IgD-negative memory B cell (primary cell): ENCODE data around the gene CXCL11. TPM values are rescaled to one million over a fixed set of nuclear protein-coding genes. Genes with fewer than 3 reads are reported as not detected.
"Not testable (repeated sequence)": the region's sequence is repeated elsewhere in the genome, so short reads cannot be mapped to it uniquely, and the experiment has no call there.

Experiments used
- H3K27ac Mint-ChIP-seq, 3 donors: one replicate each; pipeline ENCODE4 v1.8.0; 2020 to 2022; ENCODE audit warnings: mild to moderate bottlenecking in 3 of 3, mixed read lengths in 3 of 3, moderate library complexity in 1 of 3
- H3K27me3 Mint-ChIP-seq: one replicate; pipeline ENCODE4 v1.8.0; 2021; ENCODE audit warnings: mixed read lengths
- H3K36me3 Mint-ChIP-seq: one replicate; pipeline ENCODE4 v1.8.0; 2020; ENCODE audit warnings: mild to moderate bottlenecking, mixed read lengths
- H3K4me1 Mint-ChIP-seq, 3 donors: one replicate each; pipeline ENCODE4 v1.8.0; 2020 to 2022; ENCODE audit warnings: mixed read lengths in 3 of 3, mild to moderate bottlenecking in 1 of 3
- H3K4me3 Mint-ChIP-seq, 4 donors: one replicate each; pipeline ENCODE4 v1.8.0; 2020 to 2022; ENCODE audit warnings: mild to moderate bottlenecking in 4 of 4, mixed read lengths in 4 of 4, moderate library complexity in 3 of 4
- H3K9me3 Mint-ChIP-seq, 3 donors: one replicate each; pipeline ENCODE4 v1.8.0; 2020 to 2021; ENCODE audit warnings: mixed read lengths in 3 of 3, mild to moderate bottlenecking in 1 of 3
- polyA plus RNA-seq: library from polyadenylated mRNA; unstranded; fragments of 300-500 nt; fragmentation: Illumina TruSeq; gene quantifications from one replicate; pipeline ENCODE4 v1.2.3, GENCODE V29; 2021

Gene CXCL11
- polyA plus RNA-seq, 1 donor from 2014 or later, result not detected

DNA sequence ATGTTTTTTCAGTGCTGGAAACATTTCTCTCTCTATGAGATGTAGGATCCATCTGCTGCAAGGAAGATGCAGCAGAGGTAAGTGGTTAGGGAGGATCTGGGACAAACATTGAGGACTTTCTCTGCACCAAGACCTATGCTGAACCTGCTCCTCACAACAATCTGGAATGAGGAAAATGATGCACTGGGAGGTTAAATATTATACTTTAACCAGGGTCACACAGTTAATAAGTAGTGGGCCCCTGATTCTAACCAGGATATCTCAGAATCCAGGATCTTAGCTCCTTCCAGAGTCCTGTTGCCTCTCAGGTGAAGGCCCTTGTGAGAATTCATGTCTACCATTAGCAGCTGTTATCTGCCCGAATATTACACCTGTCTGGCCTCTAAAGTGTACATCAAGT, 35.6 kb downstream of the CXCL11 start:
- Mint-ChIP-seq H3K9me3 (no peaks in the 10 kb centered on the region), H3K27ac (no peak overlapping the region), H3K4me1 (no peaks in the 10 kb centered on the region), H3K4me3 (no peak overlapping the region), H3K27me3 (no peaks in the 10 kb centered on the region), H3K36me3 (no peaks in the 10 kb centered on the region)

DNA sequence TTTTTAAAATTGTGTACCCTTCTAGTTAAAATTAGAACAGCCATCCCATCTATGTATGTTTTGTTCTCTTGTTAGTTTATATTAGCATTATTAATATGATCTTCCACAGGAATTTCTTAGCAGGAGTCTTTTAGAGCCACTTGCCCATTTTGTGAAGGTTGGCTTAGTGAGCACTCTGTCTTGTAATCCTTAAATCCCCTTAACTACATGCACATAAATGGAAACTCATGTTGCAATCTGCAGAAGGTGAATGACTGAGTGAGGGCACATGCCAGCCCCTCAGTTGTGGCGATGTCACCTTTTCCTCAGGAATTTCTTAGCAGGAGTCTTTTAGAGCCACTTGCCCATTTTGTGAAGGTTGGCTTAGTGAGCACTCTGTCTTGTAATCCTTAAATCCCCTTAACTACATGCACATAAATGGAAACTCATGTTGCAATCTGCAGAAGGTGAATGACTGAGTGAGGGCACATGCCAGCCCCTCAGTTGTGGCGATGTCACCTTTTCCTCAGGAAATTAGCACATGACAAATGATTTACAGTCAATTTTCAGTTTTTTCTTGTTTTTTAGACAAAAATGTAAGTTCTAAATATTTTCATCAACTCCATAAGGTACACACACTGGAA, 37.2 kb downstream of the CXCL11 start:
- H3K27ac Mint-ChIP-seq, result peak overlapping the region in 1 of 3 donors; percentile 14
- H3K4me1 Mint-ChIP-seq, H3K36me3 Mint-ChIP-seq, H3K4me3 Mint-ChIP-seq, H3K27me3 Mint-ChIP-seq, H3K9me3 Mint-ChIP-seq: not testable (repeated sequence)

DNA sequence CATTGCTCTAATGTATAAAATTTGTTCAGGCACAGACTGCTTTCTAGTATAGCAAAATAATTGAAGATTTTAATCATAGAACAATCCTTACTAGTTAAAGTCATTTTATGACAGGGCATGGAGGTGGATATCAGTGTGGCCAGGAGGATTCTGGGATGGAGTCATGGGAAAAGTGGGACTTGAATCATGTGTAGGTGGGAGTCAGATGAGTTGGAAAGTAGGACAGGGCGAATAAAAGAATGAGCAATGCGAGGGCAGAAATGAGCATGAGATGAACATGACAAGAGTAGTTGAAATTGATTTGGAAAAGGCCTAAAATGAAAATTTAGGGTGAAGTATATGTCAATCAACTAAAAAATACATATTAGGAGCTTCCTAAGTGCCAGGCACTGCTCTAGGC, 37.9 kb downstream of the CXCL11 start:
- no peaks in the 10 kb centered on the region for H3K9me3 Mint-ChIP-seq
- H3K27ac Mint-ChIP-seq, result no peak overlapping the region
- H3K36me3 Mint-ChIP-seq, result no peaks in the 10 kb centered on the region
- H3K4me3 Mint-ChIP-seq, result no peak overlapping the region
- H3K4me1 Mint-ChIP-seq, result no peaks in the 10 kb centered on the region
- no peaks in the 10 kb centered on the region for H3K27me3 Mint-ChIP-seq

DNA sequence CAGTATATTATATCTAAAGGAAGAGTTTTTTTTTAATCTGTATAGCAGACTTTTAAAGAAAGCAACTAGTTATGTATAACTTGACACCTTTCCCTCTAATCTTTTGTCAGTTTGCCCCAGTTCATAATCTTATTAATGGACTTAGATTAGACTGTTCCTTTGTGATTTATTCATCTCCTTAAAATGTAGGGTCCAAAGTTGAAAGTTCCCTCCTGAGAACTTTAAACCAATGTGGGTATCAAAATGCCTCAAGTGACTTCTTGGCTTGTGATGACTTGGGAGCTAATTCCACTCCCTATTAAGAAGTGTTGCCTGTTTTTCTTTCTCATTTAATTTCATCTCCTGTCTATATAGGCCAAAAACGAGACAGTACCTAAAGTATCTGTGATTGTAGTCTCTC, 38.8 kb downstream of the CXCL11 start:
- no peak overlapping the region for H3K27ac Mint-ChIP-seq
- no peaks in the 10 kb centered on the region for H3K4me1 Mint-ChIP-seq
- no peak overlapping the region for H3K4me3 Mint-ChIP-seq
- no peaks in the 10 kb centered on the region for H3K36me3 Mint-ChIP-seq
- no peaks in the 10 kb centered on the region for H3K9me3 Mint-ChIP-seq
- no peaks in the 10 kb centered on the region for H3K27me3 Mint-ChIP-seq

DNA sequence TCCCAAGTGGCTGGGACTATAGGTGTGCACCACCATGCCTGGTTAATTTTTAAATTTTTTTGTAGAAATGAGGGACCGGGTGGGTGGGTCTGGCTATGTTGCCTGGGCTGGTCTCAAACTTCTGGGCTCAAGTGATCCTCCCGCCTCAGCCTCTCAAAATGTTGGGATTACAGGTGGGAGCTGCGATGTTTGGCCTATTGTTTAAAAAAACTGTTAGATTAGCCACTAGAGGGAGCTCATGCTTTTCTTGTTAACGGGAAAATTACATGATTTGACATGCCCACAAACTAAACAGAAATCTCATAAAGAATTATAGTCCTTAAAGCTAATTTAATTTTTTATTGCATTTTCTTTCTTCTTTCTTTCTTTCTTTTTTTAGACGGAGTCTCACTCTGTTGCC, 40.1 kb downstream of the CXCL11 start:
- Mint-ChIP-seq H3K27ac (no peak overlapping the region), H3K9me3 (no peaks in the 10 kb centered on the region), H3K36me3 (no peaks in the 10 kb centered on the region), H3K4me1 (peaks cover 5 to 6% (median 5%) of the 10 kb centered on the region in 3 donors), H3K27me3 (no peaks in the 10 kb centered on the region), H3K4me3 (peak overlapping the region in 1 of 4 donors; percentile 76)

DNA sequence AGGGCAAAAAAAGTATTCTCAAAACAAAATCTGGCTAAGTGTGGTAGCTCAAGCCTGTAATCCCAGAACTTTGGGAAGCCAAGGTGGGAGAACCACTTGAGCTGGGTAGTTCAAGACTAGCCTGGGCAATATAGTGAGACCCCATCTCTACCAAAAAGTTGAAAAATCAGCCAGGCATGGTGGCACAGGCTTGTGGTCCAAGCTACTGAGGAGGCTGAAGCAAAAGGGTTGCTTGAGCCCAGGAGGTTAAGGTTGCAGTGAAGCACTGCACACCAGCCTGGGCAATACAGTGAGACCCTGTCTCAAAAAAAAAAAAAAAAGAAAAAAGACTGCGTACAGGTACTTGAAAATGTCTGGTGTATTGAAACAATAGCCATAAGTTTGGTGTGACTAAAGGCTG, 43.4 kb downstream of the CXCL11 start:
- Mint-ChIP-seq H3K36me3 (peaks cover 2% of the 10 kb centered on the region), H3K9me3 (no peaks in the 10 kb centered on the region), H3K27ac (peak overlapping the region in 1 of 3 donors; percentile 36), H3K27me3 (no peaks in the 10 kb centered on the region), H3K4me1 (peaks cover 28 to 32% (median 29%) of the 10 kb centered on the region in 3 donors), H3K4me3 (peak overlapping the region in 2 of 4 donors; percentile 36 to 38)

DNA sequence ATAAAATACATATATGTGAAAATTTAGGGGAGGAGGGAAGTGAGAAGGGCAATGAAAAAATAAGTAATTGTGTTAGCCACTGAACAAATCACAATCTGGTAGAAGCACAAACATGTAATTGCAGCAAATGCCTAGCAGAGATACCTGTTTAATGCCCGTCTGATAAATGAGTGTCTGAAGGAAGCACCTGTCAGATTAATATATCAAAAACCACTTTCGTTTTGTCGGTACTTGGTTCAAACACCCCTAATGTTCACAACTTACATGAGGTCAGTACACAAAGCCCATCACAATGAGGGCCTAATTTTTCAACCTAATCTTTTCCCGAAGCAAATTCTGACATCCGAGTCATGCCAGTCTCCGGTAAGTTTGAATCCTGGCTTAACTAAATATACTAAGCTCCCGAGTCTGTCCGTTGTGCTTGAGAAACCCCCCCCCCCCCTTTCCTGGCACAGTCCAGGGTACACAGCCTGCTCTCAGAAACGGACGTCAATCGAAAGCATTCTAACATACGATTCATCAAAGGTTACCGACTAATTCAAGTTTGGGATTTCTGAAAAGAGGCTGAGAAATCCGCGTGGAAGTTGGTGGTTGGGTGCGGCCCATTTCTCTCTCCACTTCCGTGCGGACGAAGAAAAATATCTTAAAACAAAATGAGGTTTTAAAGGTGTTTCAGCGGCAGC, 45.9 kb downstream of the CXCL11 start:
- H3K4me3 Mint-ChIP-seq, result peak overlapping the region; percentile 96 to 99 (median 98)
- no peaks in the 10 kb centered on the region for H3K27me3 Mint-ChIP-seq
- no peaks in the 10 kb centered on the region for H3K9me3 Mint-ChIP-seq
- H3K36me3 Mint-ChIP-seq, result peaks cover 2% of the 10 kb centered on the region
- peak overlapping the region; percentile 96 to 97 (median 96) for H3K27ac Mint-ChIP-seq
- peaks cover 31 to 37% (median 31%) of the 10 kb centered on the region in 3 donors for H3K4me1 Mint-ChIP-seq

DNA sequence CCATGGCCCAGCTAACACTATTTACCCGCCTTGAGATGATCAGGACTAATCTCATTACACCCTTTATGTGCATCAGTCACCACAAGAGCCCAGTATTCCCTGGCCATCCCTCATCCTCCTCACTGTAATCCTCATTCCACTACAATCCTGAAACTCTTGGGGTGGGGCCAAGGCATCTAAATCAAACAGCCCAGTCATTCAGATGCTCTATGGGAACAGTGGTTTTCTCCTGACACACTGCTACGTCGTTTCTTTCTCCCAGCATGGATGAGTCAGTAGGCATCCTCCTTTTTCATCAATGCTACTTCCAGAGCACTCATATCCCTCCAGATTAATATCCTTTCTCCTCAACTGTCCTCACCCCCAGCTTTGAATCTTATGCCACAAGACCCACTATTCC, 50.8 kb downstream of the CXCL11 start:
- Mint-ChIP-seq H3K4me3 (no peak overlapping the region), H3K27me3 (no peaks in the 10 kb centered on the region), H3K9me3 (no peaks in the 10 kb centered on the region), H3K36me3 (peaks cover 18% of the 10 kb centered on the region), H3K4me1 (peaks cover 26 to 34% (median 27%) of the 10 kb centered on the region in 3 donors), H3K27ac (no peak overlapping the region)

Other genes starting within 250 kb of the CXCL11 start
- gene PPEF2, start 133.6 kb downstream of the CXCL11 start, polyA plus RNA-seq, result not detected
- 111 TPM for gene NAAA, start 95.1 kb downstream of the CXCL11 start, polyA plus RNA-seq
- 72.3 TPM for gene SDAD1, start 45.1 kb downstream of the CXCL11 start, polyA plus RNA-seq
- gene CXCL9, start 28.6 kb downstream of the CXCL11 start, polyA plus RNA-seq, result not detected
- 0.58 TPM for gene CXCL10, start 12.6 kb downstream of the CXCL11 start, polyA plus RNA-seq
- not detected for gene ART3, start 38.6 kb upstream of the CXCL11 start, polyA plus RNA-seq
- 34.8 TPM for gene NUP54, start 112.3 kb upstream of the CXCL11 start, polyA plus RNA-seq
- gene SCARB2, start 177.8 kb upstream of the CXCL11 start, polyA plus RNA-seq, result 12.2 TPM
- not detected for gene FAM47E, start 215.7 kb upstream of the CXCL11 start, polyA plus RNA-seq